ENCODE results near the gene WLS.

DNA sequence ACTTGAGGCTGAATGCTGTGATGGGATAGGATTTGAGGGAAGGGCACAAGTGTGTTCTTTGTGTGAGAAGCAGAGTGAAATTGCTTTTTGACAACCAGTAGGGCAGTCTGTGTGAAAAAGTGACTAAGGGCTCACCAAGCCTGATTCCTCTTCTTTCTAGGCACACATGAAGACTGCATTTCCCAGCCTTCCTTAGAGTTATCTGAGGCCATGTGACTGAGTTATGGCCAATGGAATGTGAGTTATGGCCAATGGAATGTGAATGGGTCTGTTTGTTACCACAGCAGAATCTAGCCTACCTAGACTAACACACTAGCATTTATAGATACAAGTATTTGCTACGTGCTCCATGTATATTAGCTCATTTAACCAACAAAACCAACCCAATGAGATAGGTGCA is 146.6 kb downstream of the WLS start:
- TF ChIP-seq, protein P1, sequence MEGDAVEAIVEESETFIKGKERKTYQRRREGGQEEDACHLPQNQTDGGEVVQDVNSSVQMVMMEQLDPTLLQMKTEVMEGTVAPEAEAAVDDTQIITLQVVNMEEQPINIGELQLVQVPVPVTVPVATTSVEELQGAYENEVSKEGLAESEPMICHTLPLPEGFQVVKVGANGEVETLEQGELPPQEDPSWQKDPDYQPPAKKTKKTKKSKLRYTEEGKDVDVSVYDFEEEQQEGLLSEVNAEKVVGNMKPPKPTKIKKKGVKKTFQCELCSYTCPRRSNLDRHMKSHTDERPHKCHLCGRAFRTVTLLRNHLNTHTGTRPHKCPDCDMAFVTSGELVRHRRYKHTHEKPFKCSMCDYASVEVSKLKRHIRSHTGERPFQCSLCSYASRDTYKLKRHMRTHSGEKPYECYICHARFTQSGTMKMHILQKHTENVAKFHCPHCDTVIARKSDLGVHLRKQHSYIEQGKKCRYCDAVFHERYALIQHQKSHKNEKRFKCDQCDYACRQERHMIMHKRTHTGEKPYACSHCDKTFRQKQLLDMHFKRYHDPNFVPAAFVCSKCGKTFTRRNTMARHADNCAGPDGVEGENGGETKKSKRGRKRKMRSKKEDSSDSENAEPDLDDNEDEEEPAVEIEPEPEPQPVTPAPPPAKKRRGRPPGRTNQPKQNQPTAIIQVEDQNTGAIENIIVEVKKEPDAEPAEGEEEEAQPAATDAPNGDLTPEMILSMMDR (IDR thresholded peaks at IDR 0.05; ENCODE audit: poor library complexity, severe bottlenecking): no peak
- TF ChIP-seq MXI1 (conservative IDR thresholded peaks at IDR 0.05; ENCODE audit: poor library complexity, severe bottlenecking): no peak
- no peak for TF ChIP-seq POLR2AphosphoS5 (IDR thresholded peaks at IDR 0.05)
- TF ChIP-seq, protein P2, sequence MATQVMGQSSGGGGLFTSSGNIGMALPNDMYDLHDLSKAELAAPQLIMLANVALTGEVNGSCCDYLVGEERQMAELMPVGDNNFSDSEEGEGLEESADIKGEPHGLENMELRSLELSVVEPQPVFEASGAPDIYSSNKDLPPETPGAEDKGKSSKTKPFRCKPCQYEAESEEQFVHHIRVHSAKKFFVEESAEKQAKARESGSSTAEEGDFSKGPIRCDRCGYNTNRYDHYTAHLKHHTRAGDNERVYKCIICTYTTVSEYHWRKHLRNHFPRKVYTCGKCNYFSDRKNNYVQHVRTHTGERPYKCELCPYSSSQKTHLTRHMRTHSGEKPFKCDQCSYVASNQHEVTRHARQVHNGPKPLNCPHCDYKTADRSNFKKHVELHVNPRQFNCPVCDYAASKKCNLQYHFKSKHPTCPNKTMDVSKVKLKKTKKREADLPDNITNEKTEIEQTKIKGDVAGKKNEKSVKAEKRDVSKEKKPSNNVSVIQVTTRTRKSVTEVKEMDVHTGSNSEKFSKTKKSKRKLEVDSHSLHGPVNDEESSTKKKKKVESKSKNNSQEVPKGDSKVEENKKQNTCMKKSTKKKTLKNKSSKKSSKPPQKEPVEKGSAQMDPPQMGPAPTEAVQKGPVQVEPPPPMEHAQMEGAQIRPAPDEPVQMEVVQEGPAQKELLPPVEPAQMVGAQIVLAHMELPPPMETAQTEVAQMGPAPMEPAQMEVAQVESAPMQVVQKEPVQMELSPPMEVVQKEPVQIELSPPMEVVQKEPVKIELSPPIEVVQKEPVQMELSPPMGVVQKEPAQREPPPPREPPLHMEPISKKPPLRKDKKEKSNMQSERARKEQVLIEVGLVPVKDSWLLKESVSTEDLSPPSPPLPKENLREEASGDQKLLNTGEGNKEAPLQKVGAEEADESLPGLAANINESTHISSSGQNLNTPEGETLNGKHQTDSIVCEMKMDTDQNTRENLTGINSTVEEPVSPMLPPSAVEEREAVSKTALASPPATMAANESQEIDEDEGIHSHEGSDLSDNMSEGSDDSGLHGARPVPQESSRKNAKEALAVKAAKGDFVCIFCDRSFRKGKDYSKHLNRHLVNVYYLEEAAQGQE (IDR thresholded peaks at IDR 0.05; ENCODE audit: borderline replicate concordance): no peak
- no peak for TF ChIP-seq EP300 (conservative IDR thresholded peaks at IDR 0.05; ENCODE audit: poor library complexity, severe bottlenecking)
- TF ChIP-seq EZH2 (IDR thresholded peaks at IDR 0.05; ENCODE audit: borderline replicate concordance, insufficient read depth, low read length, poor library complexity, severe bottlenecking): no peak
- no peak for TF ChIP-seq TAF1 (IDR thresholded peaks at IDR 0.05; ENCODE audit: low read depth)
- TF ChIP-seq SMC3 (conservative IDR thresholded peaks at IDR 0.05; ENCODE audit: poor library complexity): no peak
- TF ChIP-seq RAD21 (conservative IDR thresholded peaks at IDR 0.05): no peak

All from neural cell (in vitro differentiated cells).